HCT116 (cell line): ENCODE measurements around the gene LIMK2. TPM values are rescaled to one million over a fixed set of nuclear protein-coding genes. Genes with fewer than 3 reads are reported as not detected.

ENCODE experiments used
- ATAC-seq: fragments of 200-7000 bp; cut with Tn5 transposase; 2 replicates; pipeline ENCODE4 v1.9.1; 2020; ENCODE audit warnings: mild to moderate bottlenecking, moderate library complexity
- BruUV-seq: library from RNA; stranded (reverse); fragments of 400-500 nt; replicated peaks from 2 replicates; lab custom pipeline; 2021; lab: Mats Ljungman, UMichigan
- CTCF ChIA-PET: fragments of 300-600 bp; sonication (Branson Sonifier 250); formaldehyde crosslinking; loops from one replicate; lab custom pipeline; 2021; ENCODE audit warnings: antibody characterized with exemption; lab: Charles Lee
- POLR2A ChIA-PET: fragments of 300-600, 350-600 bp; sonication (Branson Sonifier 250); formaldehyde crosslinking; loops from one replicate; lab custom pipeline; 2021; ENCODE audit warnings: antibody characterized with exemption; lab: Charles Lee
- RAD21 ChIA-PET, 2 experiments: fragments of 300-600 bp; sonication (Branson Sonifier 250); formaldehyde crosslinking; loops; one replicate each; lab custom pipeline; 2023; ENCODE audit warnings: low total read pairs in 2 of 2; ENCODE audit not compliant: uncharacterized antibody in 2 of 2, unreplicated experiment in 2 of 2, low non-redundant PET in 1 of 2; lab: Charles Lee
- DNase-seq: peaks from one replicate; pipeline ENCODE4 v3.0.0-alpha.2; 2010; ENCODE audit warnings: low read depth, low spot score
- H2AFZ ChIP-seq: fragments of 200-600 bp; shearing (Covaris generic), sonication (generic); 2 replicates; pipeline ENCODE4 v1.6.1; 2017; ENCODE audit warnings: low read depth, mixed run types, mixed read lengths, antibody characterized with exemption, low read length; ENCODE audit not compliant: poor library complexity, severe bottlenecking
- H3K27ac ChIP-seq: 2 replicates; pipeline ENCODE4 v1.5.1; 2012; ENCODE audit warnings: low read depth, low read length
- H3K27me3 ChIP-seq: fragments of 200-600 bp; sonication (generic); 2 replicates; pipeline ENCODE4 v1.6.1; 2016; ENCODE audit warnings: mixed run types, low read length, mixed read lengths; ENCODE audit not compliant: insufficient read depth
- H3K36me3 ChIP-seq, 2 experiments: fragments of 200-500 bp in 1 of 2; fragments of 200-600 bp in 1 of 2; sonication (Bioruptor generic) in 1 of 2; sonication (generic) in 1 of 2; 2 replicates each; pipeline versions ENCODE4 v1.5.1 to v1.6.1; 2014 to 2016; ENCODE audit warnings: low read length in 2 of 2, inconsistent platforms in 1 of 2, mixed read lengths in 1 of 2, mixed run types in 1 of 2; ENCODE audit not compliant: insufficient read depth in 2 of 2, control insufficient read depth in 1 of 2
- H3K4me1 ChIP-seq, 2 experiments: fragments of 200-600 bp in 1 of 2; sonication (generic) in 1 of 2; 2 replicates each; pipeline versions ENCODE4 v1.5.1 to v1.6.1; 2012 to 2017; ENCODE audit warnings: low read length in 2 of 2, inconsistent platforms in 1 of 2, mild to moderate bottlenecking in 1 of 2, mixed read lengths in 1 of 2, mixed run types in 1 of 2, moderate library complexity in 1 of 2; ENCODE audit not compliant: insufficient read depth in 2 of 2, control insufficient read depth in 1 of 2
- H3K4me2 ChIP-seq: fragments of 200-600 bp; sonication (generic); 2 replicates; pipeline ENCODE4 v1.6.1; 2017; ENCODE audit warnings: mixed run types, low read length, mixed read lengths
- H3K4me3 ChIP-seq, 2 experiments: fragments of 200-600 bp in 1 of 2; sonication (generic) in 1 of 2; replicated peaks in 1 of 2; 2 replicates each; pipeline ENCODE4 v1.5.1; 2011 to 2016; ENCODE audit warnings: low read length in 2 of 2, control low read depth in 1 of 2, low read depth in 1 of 2, mild to moderate bottlenecking in 1 of 2, mixed read lengths in 1 of 2, mixed run types in 1 of 2
- H3K79me2 ChIP-seq: fragments of 200-600 bp; sonication (generic); 2 replicates; pipeline ENCODE4 v1.6.1; 2017; ENCODE audit warnings: mild to moderate bottlenecking, mixed run types, low read length, moderate library complexity, mixed read lengths; ENCODE audit not compliant: insufficient read depth
- H3K9ac ChIP-seq: fragments of 200-600 bp; sonication (generic); 2 replicates; pipeline ENCODE4 v1.6.1; 2016; ENCODE audit warnings: low read length, mixed read lengths
- H3K9me2 ChIP-seq: fragments of 200-600 bp; sonication (generic), shearing (Covaris generic); 2 replicates; pipeline ENCODE4 v1.6.1; 2017; ENCODE audit warnings: mixed run types, mild to moderate bottlenecking, moderate library complexity; ENCODE audit not compliant: insufficient read depth
- H3K9me3 ChIP-seq, 2 experiments: fragments of 200-500 bp in 1 of 2; fragments of 200-600 bp in 1 of 2; sonication (Bioruptor generic) in 1 of 2; sonication (generic) in 1 of 2; 2 replicates each; pipeline ENCODE4 v1.6.1; 2014 to 2017; ENCODE audit warnings: low read length in 2 of 2, mixed read lengths in 2 of 2, inconsistent platforms in 1 of 2, low read depth in 1 of 2, mild to moderate bottlenecking in 1 of 2, mixed run types in 1 of 2, moderate library complexity in 1 of 2; ENCODE audit not compliant: control insufficient read depth in 1 of 2, insufficient read depth in 1 of 2
- H4K20me1 ChIP-seq: fragments of 200-600 bp; sonication (generic), shearing (Covaris generic); 2 replicates; pipeline ENCODE4 v1.6.1; 2017; ENCODE audit warnings: mixed run types, mild to moderate bottlenecking, moderate library complexity; ENCODE audit not compliant: insufficient read depth
- CEBPB ChIP-seq: IDR thresholded peaks from 2 replicates; pipeline ENCODE4 v1.6.1; 2012; ENCODE audit warnings: low read depth
- EZH2 ChIP-seq: fragments of 200-600 bp; sonication (generic); IDR thresholded peaks from 2 replicates; pipeline ENCODE4 v1.6.1; 2017; ENCODE audit warnings: antibody characterized with exemption, mixed run types
- JUND ChIP-seq: IDR thresholded peaks from 2 replicates; pipeline ENCODE4 v1.6.1; 2012
- POLR2AphosphoS5 ChIP-seq: IDR thresholded peaks from 2 replicates; pipeline ENCODE4 v1.6.1; 2011; ENCODE audit warnings: mild to moderate bottlenecking, low read depth, low read length, moderate library complexity
- RAD21 ChIP-seq: IDR thresholded peaks from 2 replicates; pipeline ENCODE4 v1.6.1; 2012; ENCODE audit warnings: low read depth, mild to moderate bottlenecking
- SRF ChIP-seq: IDR thresholded peaks from 2 replicates; pipeline ENCODE4 v1.6.1; 2012; ENCODE audit warnings: low read depth
- intact Hi-C: fragments of 100-400 bp; cut with micrococcal nuclease; formaldehyde crosslinking; loops from 2 replicates; pipeline ENCODE4 v1.10.0; 2022
- total RNA-seq: library from RNA; stranded (reverse); gene quantifications from one replicate; pipeline ENCODE4 v1.2.1, GENCODE V29; 2021; ENCODE audit not compliant: unreplicated experiment
- TF ChIP-seq, protein P1 (sequence below): IDR thresholded peaks from 2 replicates; pipeline ENCODE4 v1.6.1; 2012; ENCODE audit warnings: low read depth
- TF ChIP-seq, protein P2 (sequence below): IDR thresholded peaks from 2 replicates; pipeline ENCODE4 v1.6.1; 2012

The LIMK2 gene
- total RNA-seq, 1 experiment from 2014 or later = 21.9 TPM

DNA sequence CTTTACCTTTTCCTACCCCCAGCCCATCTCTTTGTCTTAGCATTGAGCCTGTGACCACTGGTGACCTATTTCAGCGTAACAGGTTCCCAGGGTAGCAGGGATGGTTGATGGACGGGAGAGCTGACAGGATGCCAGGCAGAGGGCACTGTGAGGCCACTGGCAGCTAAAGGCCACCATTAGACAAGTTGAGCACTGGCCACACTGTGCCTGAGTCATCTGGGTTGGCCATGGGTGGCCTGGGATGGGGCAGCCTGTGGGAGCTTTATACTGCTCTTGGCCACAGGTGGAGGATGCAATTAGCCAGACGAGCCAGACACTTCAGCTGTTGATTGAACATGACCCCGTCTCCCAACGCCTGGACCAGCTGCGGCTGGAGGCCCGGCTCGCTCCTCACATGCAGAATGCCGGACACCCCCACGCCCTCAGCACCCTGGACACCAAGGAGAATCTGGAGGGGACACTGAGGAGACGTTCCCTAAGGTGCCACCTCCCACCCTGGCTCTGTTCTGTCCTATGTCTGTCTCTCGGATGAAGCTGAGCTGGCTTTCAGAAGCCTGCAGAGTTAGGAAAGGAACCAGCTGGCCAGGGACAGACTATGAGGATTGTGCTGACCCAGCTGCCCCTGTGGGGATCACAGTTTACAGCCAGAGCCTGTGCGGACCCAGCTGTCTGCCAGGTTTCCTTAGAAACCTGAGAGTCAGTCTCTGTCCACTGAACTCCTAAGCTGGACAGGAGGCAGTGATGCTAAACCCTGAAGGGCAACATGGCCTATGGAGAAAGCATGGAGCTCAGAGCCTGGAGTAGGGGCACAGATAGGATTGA, 50.4 kb downstream of the LIMK2 start:
- TF ChIP-seq, protein P1, sequence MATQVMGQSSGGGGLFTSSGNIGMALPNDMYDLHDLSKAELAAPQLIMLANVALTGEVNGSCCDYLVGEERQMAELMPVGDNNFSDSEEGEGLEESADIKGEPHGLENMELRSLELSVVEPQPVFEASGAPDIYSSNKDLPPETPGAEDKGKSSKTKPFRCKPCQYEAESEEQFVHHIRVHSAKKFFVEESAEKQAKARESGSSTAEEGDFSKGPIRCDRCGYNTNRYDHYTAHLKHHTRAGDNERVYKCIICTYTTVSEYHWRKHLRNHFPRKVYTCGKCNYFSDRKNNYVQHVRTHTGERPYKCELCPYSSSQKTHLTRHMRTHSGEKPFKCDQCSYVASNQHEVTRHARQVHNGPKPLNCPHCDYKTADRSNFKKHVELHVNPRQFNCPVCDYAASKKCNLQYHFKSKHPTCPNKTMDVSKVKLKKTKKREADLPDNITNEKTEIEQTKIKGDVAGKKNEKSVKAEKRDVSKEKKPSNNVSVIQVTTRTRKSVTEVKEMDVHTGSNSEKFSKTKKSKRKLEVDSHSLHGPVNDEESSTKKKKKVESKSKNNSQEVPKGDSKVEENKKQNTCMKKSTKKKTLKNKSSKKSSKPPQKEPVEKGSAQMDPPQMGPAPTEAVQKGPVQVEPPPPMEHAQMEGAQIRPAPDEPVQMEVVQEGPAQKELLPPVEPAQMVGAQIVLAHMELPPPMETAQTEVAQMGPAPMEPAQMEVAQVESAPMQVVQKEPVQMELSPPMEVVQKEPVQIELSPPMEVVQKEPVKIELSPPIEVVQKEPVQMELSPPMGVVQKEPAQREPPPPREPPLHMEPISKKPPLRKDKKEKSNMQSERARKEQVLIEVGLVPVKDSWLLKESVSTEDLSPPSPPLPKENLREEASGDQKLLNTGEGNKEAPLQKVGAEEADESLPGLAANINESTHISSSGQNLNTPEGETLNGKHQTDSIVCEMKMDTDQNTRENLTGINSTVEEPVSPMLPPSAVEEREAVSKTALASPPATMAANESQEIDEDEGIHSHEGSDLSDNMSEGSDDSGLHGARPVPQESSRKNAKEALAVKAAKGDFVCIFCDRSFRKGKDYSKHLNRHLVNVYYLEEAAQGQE = no peak
- TF ChIP-seq RAD21 (no peak), POLR2AphosphoS5 (no peak), EZH2 (no peak), JUND (no peak), SRF (no peak), CEBPB (no peak)
- TF ChIP-seq, protein P2, sequence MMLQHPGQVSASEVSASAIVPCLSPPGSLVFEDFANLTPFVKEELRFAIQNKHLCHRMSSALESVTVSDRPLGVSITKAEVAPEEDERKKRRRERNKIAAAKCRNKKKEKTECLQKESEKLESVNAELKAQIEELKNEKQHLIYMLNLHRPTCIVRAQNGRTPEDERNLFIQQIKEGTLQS = no peak
- H3K36me3 ChIP-seq = peaks cover 4 to 5% of the 10 kb centered on the region in 2 experiments; a peak in 2 of 4 replicates
- H3K9me2 ChIP-seq = no peaks in the 10 kb centered on the region
- CTCF ChIA-PET = no interaction called here
- H3K4me3 ChIP-seq = no peak overlapping the region
- H3K4me2 ChIP-seq = no peak overlapping the region
- H3K27ac ChIP-seq = no peak overlapping the region
- RAD21 ChIA-PET = no interaction called here
- POLR2A ChIA-PET = no interaction called here
- DNase-seq = no peak
- intact Hi-C loops = no loop called here
- H3K9me3 ChIP-seq = no peaks in the 10 kb centered on the region
- H3K79me2 ChIP-seq = no peaks in the 10 kb centered on the region
- no peaks in the 10 kb centered on the region for H3K4me1 ChIP-seq
- H3K27me3 ChIP-seq = no peaks in the 10 kb centered on the region
- H2AFZ ChIP-seq = no peak overlapping the region
- no peak for ATAC-seq
- H3K9ac ChIP-seq = no peak overlapping the region
- H4K20me1 ChIP-seq = no peaks in the 10 kb centered on the region
- no TSS peak for BruUV-seq
